HepG2 (cell line): Measurements from ENCODE around the gene ANAPC2. TPM values are rescaled to one million over a fixed set of nuclear protein-coding genes. Genes with fewer than 3 reads are reported as not detected.

ENCODE experiments used
- CREB1 ChIP-seq, 2 experiments: fragments of 450-650 bp in 1 of 2; IDR thresholded peaks; 2 replicates each; pipeline ENCODE4 v1.6.1; 2016 to 2017; ENCODE audit warnings: control low read depth in 1 of 2, mild to moderate bottlenecking in 1 of 2, missing compliant biosample characterization in 1 of 2, missing genetic modification characterization in 1 of 2
- ELK4 ChIP-seq: sonication (generic); formaldehyde crosslinking; IDR thresholded peaks from 2 replicates; pipeline ENCODE4 v1.9.0; 2021; ENCODE audit warnings: missing genetic modification reagents, borderline replicate concordance
- FOXO1 ChIP-seq: sonication (generic); formaldehyde crosslinking; IDR thresholded peaks from 2 replicates; pipeline ENCODE4 v1.4.0; 2020; ENCODE audit warnings: missing genetic modification reagents
- HES4 ChIP-seq: sonication (generic); formaldehyde crosslinking; IDR thresholded peaks from 2 replicates; pipeline ENCODE4 v1.9.0; 2021; ENCODE audit warnings: mild to moderate bottlenecking, missing genetic modification reagents, borderline replicate concordance
- HNRNPL ChIP-seq: fragments of 200-400 bp; formaldehyde crosslinking; IDR thresholded peaks from 2 replicates; pipeline ENCODE4 v1.6.1; 2017; ENCODE audit warnings: mild to moderate bottlenecking, low read depth, low read length
- MTA1 ChIP-seq: sonication (generic); formaldehyde crosslinking; IDR thresholded peaks from 2 replicates; pipeline ENCODE4 v1.4.0; 2020; ENCODE audit warnings: missing genetic modification reagents, mild to moderate bottlenecking, borderline replicate concordance
- RAD51 ChIP-seq: fragments of 450-650 bp; IDR thresholded peaks from 2 replicates; pipeline ENCODE4 v1.6.1; 2016; ENCODE audit warnings: borderline replicate concordance
- STAT6 ChIP-seq: sonication (generic); formaldehyde crosslinking; IDR thresholded peaks from 2 replicates; pipeline ENCODE4 v1.4.0; 2020; ENCODE audit warnings: missing genetic modification reagents, mild to moderate bottlenecking, borderline replicate concordance
- TEF ChIP-seq: sonication (generic); formaldehyde crosslinking; IDR thresholded peaks from 2 replicates; pipeline ENCODE4 v1.5.0; 2020; ENCODE audit warnings: missing genetic modification reagents
- UBTF ChIP-seq: sonication (generic); formaldehyde crosslinking; IDR thresholded peaks from 2 replicates; pipeline ENCODE4 v1.4.0; 2020; ENCODE audit warnings: mild to moderate bottlenecking, missing genetic modification reagents
- ZBTB8A ChIP-seq: sonication (generic); formaldehyde crosslinking; IDR thresholded peaks from 2 replicates; pipeline ENCODE4 v1.4.0; 2020; ENCODE audit warnings: mild to moderate bottlenecking, low read depth, missing genetic modification reagents, borderline replicate concordance
- ZNF232 ChIP-seq: sonication (generic); formaldehyde crosslinking; IDR thresholded peaks from 2 replicates; pipeline ENCODE4 v1.4.0; 2020; ENCODE audit warnings: missing genetic modification reagents, borderline replicate concordance
- ZNF607 ChIP-seq: sonication (generic); formaldehyde crosslinking; IDR thresholded peaks from 2 replicates; pipeline ENCODE4 v1.5.1; 2020; ENCODE audit warnings: missing genetic modification reagents, mild to moderate bottlenecking, borderline replicate concordance
- ZNF687 ChIP-seq: sonication (generic); formaldehyde crosslinking; IDR thresholded peaks from 2 replicates; pipeline ENCODE4 v1.5.1; 2020; ENCODE audit warnings: mild to moderate bottlenecking, missing genetic modification reagents, moderate library complexity
- ZNF737 ChIP-seq: sonication (generic); formaldehyde crosslinking; IDR thresholded peaks from 2 replicates; pipeline ENCODE4 v1.5.0; 2020; ENCODE audit warnings: missing genetic modification reagents, mild to moderate bottlenecking, borderline replicate concordance
- polyA plus RNA-seq, 8 experiments: library from polyadenylated mRNA; depleted of rRNA in 3 of 8; stranded (reverse) in 7 of 8; unstranded in 1 of 8; fragments of >200 nt; fragmentation: Illumina TruSeq in 4 of 8; extraction: Trizol in 4 of 8; gene quantifications; 2 replicates each; pipeline versions ENCODE4 v1.2.1 to v1.2.3, GENCODE V29; 2011 to 2016; ENCODE audit warnings: low read depth in 4 of 8, missing spikeins in 1 of 8, mixed read lengths in 1 of 8; ENCODE audit not compliant: insufficient read depth in 1 of 8
- total RNA-seq, 5 experiments: library from RNA; depleted of rRNA; stranded (reverse); fragments of >200 nt; fragmentation: Illumina TruSeq; extraction: Trizol; gene quantifications; 2 replicates each; pipeline ENCODE4 v1.2.3, GENCODE V29; 2016; ENCODE audit warnings: low read depth in 1 of 5

The ANAPC2 gene
- total and polyA plus RNA-seq, 2 of the 13 experiments (the other 11 are each of a cell fraction or from before 2014, with no cell fraction given), result 12.3 to 15.4 TPM

- TF ChIP-seq ELK4 (no peak), MTA1 (CRISPR knock-in tag) (0 out of 2 replicates have a peak, but pooled peaks have one; percentile 23), ZNF687 (peak; percentile 33; the same call in 1 of the 2 replicates), UBTF (CRISPR knock-in tag) (no peak), CREB1 (IDR thresholded peaks at IDR 0.05) (no peak), CREB1 (CRISPR knock-in tag; IDR thresholded peaks at IDR 0.05) (no peak), RAD51 (no peak), STAT6 (CRISPR knock-in tag) (no peak), ZNF737 (no peak), ZBTB8A (no peak), TEF (no peak), FOXO1 (no peak), ZNF607 (CRISPR knock-in tag) (no peak), ZNF232 (CRISPR knock-in tag) (no peak), HES4 (CRISPR knock-in tag) (no peak), HNRNPL (0 out of 2 replicates have a peak, but pooled peaks have one; percentile 31)
These were observed 32.1 kb upstream of the ANAPC2 start (continued) for GRCh38 chr9:137220317-137221094.
